HG03060 (cell line): ENCODE results near the gene TNNT3.

Experiments
- ATAC-seq: cut with Tn5 transposase; IDR thresholded peaks from one replicate; pipeline ENCODE4 v1.9.1; 2021; ENCODE audit warnings: low read depth, moderate number of reproducible peaks; ENCODE audit not compliant: unreplicated experiment

The TNNT3 gene

GRCh38 chr11:1893581-1894359 lies 25.7 kb upstream of the TNNT3 start:
- no peak for ATAC-seq

- ATAC-seq = no peak
These were observed 24.7 kb upstream of the TNNT3 start for GRCh38 chr11:1894759-1895158.

DNA sequence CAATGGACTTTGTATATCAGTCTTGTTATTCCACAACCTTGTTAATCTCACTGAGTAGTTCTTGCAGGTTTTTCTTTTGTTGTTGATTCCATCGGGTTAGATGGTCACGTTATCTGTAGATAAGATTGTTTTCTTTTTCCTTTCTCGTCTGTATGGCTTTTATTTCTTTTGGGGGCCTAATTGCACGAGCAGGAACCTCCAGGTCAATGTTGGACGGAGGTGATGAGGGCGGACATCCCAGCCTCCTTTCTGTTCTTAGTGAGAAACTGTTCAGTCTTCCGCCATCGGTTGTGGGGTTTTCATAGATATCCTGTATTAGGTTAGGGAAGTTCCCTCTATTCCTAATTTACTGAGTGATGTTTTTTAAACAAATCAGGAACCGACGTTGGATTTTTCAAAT lies 23.0 kb upstream of the TNNT3 start:
- no peak for ATAC-seq

DNA sequence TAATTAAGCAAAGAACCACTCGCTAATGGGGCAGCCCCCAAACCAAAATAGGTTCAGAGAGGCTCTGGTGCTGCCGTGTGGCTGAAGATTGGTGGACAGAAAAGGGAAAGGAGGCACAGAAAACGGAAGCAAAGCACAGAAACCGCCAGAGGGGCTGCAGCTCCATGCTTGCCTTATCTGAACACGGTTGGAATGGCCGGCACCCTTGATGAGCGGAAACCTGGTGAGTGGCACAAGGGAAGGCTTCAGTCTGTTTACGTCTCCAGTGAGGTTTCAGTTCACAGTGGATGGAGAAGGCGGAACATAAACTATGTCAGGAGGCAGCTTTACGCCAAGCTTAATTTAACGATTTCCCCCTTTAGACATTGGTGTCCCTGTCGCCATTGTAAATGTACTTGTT lies 22.6 kb upstream of the TNNT3 start:
- no peak for ATAC-seq

- ATAC-seq = no peak
These were observed 20.4 kb upstream of the TNNT3 start for GRCh38 chr11:1899090-1899489.

DNA sequence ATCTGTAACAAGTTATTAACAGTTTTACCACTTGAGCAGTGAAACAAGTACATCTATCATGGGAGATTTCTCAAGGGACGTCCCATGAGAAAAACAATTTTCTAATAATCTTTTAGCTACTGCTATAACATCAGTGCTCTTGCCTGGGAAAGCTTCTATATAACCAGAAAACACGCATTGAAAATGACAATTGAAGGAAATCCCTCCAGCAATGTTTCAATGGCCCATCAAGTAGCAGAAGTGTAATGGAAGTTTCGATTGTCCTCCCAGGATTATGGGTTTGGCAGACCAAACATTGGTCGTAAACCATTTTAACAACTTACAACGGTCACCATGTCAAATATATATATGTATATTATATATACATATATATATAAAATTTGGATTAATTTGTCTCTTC lies 19.8 kb upstream of the TNNT3 start:
- ATAC-seq = no peak

DNA sequence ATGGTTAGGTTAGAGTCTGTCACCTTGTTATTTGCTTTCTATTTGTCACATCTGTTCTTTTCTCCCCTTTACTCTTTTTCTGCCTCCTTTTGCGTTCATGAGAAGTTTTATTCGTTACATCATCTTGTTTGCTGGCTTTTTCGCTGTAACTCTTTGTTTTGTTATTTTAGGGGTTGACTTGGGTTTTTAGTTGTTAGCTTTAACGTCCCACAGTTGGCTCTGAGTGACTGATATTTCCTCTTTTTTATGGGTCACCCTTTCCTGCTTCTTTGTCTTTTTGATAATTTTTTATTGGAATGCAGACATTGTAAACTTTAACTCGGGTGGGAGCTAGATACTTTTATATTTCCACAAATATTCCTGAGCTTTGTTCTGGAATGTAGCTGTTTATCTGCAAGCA lies 13.3 kb upstream of the TNNT3 start:
- no peak for ATAC-seq

GRCh38 chr11:1906611-1907423 lies 12.7 kb upstream of the TNNT3 start:
- ATAC-seq = no peak

DNA sequence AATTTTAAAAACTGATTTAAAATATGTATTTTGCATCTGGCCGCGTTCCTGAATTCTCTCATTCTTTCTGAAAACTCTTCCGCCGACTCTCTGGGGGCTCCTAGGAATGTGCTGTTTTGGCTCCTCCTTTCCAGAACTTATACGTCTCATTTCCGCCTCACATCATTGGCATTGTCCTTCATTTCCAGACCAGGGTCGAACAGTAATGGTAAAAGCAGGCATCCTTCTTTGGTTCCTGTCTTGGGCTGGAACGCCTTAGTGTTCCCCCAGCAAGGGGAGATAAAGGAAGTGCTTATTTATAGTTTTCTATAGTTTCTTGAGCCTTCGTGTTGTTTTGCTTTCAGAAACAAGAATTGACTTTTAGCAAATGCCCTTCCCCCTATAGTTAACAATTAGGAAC lies 10.9 kb upstream of the TNNT3 start:
- no peak for ATAC-seq

DNA sequence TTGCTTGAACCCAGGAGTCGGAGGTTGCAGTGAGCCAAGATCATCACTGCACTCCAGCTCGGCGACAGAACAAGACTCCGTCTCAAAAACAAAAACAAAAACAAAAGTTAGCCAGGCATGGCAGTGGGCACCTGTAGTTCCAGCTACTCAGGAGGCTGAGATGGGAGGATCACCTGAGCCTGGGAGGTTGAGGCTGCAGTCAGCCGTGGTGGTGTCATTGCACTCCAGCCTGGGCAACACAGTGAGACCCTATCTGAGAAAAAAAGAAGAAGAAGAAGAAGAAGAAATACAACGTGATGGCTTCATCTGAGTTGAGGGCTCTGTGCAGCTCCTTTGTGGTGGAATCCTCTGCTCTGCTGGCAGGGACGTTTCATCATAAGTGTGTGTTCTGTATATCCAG lies 10.0 kb upstream of the TNNT3 start:
- no peak for ATAC-seq

GRCh38 chr11:1912289-1912878 lies 7.1 kb upstream of the TNNT3 start:
- no peak for ATAC-seq

GRCh38 chr11:1913271-1914060 lies 6.0 kb upstream of the TNNT3 start:
- ATAC-seq = no peak

DNA sequence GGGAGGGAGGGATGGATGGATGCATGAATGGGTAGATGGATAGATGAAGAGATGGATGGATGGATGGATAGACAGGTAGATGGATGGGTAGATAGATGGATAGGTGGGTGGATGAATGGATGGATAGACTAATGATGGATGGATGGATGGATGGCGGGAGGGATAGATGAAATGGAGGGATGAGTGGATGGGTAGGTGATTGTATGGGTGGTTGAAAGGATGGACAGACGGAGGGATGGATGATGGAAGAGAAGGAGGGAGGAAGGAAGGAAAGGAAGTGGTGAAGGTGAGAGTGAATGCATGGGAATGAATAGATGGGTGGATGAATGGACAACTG lies 3.7 kb upstream of the TNNT3 start:
- ATAC-seq = no peak

- no peak for ATAC-seq
These were observed 3.1 kb upstream of the TNNT3 start for GRCh38 chr11:1916132-1916985.

DNA sequence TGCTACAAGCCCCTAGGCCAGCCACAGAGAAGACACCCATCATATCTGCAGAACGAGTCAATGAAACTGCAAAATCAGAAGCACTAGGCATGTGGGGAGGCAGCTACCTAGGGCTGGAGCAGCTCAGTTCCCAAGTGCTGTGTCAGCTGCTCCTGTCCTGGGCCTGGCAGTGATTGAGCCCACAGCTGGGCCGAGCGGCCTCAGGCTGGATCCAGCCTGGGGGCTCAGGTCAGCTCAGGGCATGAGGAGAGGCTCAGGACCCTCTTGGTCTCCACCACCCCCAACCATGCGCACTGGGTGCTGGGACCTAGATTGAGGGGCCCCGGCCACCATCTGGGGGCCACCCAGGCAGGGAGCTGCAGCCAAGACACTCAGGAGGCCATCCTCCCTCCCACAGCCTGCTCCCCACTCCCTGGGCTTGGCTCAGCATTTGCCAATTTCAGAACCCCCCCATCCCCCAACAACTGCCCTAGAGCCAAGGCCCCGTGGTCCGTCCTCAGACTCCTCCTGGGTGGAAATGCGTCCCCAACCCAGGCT lies 2.4 kb upstream of the TNNT3 start:
- ATAC-seq = no peak

DNA sequence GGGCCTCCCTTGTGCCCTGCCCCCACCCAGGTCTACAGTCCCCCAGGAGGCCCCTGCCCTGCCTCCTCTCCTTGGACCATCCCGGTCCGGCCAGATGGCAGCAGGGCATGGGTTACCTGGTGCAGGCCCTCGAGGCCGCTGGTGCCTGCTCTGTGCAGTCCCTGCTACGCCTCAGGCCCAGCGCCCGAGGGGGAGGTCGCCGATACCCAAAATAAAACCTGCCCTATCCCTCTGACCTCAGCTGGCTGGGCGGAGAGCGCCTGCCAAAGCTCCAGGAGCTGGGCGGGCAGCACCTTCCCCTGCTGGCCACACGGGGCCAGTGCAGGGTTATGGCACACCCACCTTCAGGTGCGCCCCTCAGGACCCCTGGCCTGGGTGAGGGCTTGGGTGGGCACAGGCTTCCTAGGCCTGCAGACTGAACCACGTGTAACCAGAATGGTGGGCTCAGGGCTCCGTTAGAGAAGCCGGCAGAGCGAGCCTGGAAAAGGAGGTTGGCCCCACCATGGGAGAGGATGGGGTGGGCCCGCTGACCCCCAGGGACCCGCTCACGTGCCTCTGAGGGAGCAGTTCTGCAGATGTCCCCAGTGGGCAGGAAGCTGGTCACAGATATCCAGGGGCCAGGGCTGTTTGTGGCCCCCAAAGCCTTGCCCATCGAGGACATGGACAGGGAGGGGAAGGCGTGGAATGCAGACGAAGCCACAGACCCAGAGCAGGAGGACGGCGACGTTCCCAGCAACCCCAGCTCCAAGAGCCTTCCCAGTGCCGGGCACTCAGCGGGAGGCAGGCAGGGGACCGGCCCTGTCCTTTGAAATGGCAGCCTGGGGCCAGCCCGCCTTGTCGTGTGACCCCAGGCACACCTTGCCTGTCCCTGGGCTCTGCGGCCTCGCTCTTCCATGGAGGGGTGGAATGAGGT lies 1.7 kb upstream of the TNNT3 start:
- ATAC-seq = no peak

DNA sequence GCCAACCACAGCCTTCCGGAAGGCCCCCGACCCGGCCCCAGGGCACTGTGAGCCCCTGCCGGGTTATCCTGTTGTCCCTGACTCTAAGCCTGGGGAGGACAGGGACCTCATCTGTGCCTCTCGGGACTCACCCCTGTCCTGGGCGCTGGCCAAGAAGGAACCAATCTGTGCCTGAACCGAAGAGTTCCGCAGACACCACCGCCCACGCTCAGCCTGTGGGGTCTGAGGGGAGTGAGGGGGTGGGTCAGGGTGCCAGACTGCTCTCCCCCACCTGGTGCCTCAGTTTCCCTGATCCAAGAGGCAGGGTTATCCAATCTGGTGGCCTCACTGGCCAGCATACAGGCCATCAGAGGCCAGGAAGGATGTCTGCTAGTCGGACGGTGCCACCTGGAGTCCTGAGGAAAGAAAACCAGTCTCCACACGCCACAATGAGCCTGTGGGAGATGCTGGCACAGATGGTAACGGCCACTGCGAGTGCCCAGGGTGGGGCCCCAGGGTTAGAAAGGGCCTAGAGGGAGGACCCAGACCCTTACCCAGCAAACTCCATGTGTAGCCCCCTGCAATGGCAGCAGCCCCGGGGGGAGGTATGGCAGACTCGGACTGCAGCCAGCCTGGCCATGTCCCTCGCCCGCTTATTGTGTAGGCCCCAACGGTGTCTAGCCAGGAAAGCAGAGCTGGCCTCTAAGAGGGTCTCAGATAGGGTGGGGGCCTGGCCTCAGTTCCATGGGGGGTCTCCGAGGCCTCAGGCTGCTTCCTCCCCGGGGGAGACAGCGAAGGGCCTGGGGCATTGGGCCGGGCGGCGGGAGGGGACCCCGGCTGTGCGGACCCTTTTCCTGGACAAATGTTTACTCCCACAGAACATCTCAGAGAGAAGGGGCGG lies 827 bp upstream of the TNNT3 start:
- ATAC-seq = no peak
